K562 (cell line): ENCODE data around the gene OXA1L. TPM values are rescaled to one million over a fixed set of nuclear protein-coding genes. Genes with fewer than 3 reads are reported as not detected.

ENCODE experiments used
- GATAD2A ChIP-seq: fragments of 450-650 bp; IDR thresholded peaks from 2 replicates; pipeline ENCODE4 v1.6.1; 2017
- IRF2 ChIP-seq: sonication (generic); formaldehyde crosslinking; IDR thresholded peaks from 2 replicates; pipeline ENCODE4 v1.8.1; 2022; ENCODE audit warnings: mild to moderate bottlenecking, missing genetic modification reagents
- MCM2 ChIP-seq: fragments of 450-650 bp; IDR thresholded peaks from 2 replicates; pipeline ENCODE4 v1.6.1; 2017; ENCODE audit warnings: low read depth, mild to moderate bottlenecking
- MCM5 ChIP-seq: fragments of 450-650 bp; IDR thresholded peaks from 2 replicates; pipeline ENCODE4 v1.6.1; 2016; ENCODE audit warnings: low read depth
- MGA ChIP-seq: fragments of 450-650 bp; IDR thresholded peaks from 2 replicates; pipeline ENCODE4 v1.6.1; 2016; ENCODE audit warnings: mild to moderate bottlenecking, moderate library complexity
- NCOA2 ChIP-seq, 2 experiments: fragments of 450-650 bp; IDR thresholded peaks; 2 replicates each; pipeline ENCODE4 v1.6.1; 2018; ENCODE audit warnings: mild to moderate bottlenecking in 2 of 2, moderate library complexity in 1 of 2; ENCODE audit not compliant: partially characterized antibody in 2 of 2
- NUFIP1 ChIP-seq: fragments of 450-650 bp; IDR thresholded peaks from 2 replicates; pipeline ENCODE4 v1.6.1; 2018; ENCODE audit not compliant: partially characterized antibody
- OTX1 ChIP-seq: fragments of 450-650 bp; formaldehyde crosslinking; IDR thresholded peaks from 2 replicates; pipeline ENCODE4 v1.4.0; 2022; ENCODE audit warnings: mild to moderate bottlenecking
- SIN3B ChIP-seq: fragments of 450-650 bp; IDR thresholded peaks from 2 replicates; pipeline ENCODE4 v1.6.1; 2017; ENCODE audit warnings: low read depth, mild to moderate bottlenecking, moderate library complexity
- SIRT6 ChIP-seq: IDR thresholded peaks from one replicate; pipeline ENCODE4 v1.6.1; 2012; ENCODE audit warnings: low read depth, mild to moderate bottlenecking, control low read depth, inconsistent platforms, low read length, moderate library complexity
- ZC3H4 ChIP-seq: sonication (generic); formaldehyde crosslinking; IDR thresholded peaks from 2 replicates; pipeline ENCODE4 v1.9.0; 2021; ENCODE audit warnings: missing genetic modification reagents, borderline replicate concordance
- ZNF282 ChIP-seq: sonication (generic); formaldehyde crosslinking; IDR thresholded peaks from 2 replicates; pipeline ENCODE4 v1.8.1; 2023; ENCODE audit warnings: missing genetic modification reagents
- polyA plus RNA-seq, 8 experiments: library from polyadenylated mRNA; depleted of rRNA in 4 of 8; stranded (reverse) in 5 of 8; unstranded in 3 of 8; fragments of >200 nt; fragmentation: Nextera tagmentation in 2 of 8; fragmentation: Illumina TruSeq in 1 of 8; extraction: Ambion mirVana in 2 of 8; extraction: Trizol in 1 of 8; gene quantifications; 2 replicates each; pipeline versions ENCODE4 v1.2.1 to v1.2.3, GENCODE V29; 2011 to 2014; ENCODE audit warnings: inconsistent platforms in 1 of 8, missing spikeins in 1 of 8
- total RNA-seq, 7 experiments: library from RNA; depleted of rRNA in 6 of 7; stranded (reverse); fragments of >200 nt in 6 of 7; fragmentation: Illumina TruSeq in 2 of 7; extraction: Trizol in 2 of 7; gene quantifications; 2 replicates each; pipeline versions ENCODE4 v1.2.1 to v1.2.3, GENCODE V29; 2011 to 2021; ENCODE audit warnings: low replicate concordance in 1 of 7
- TF ChIP-seq, protein P1 (sequence below): fragments of 250-450 bp; sonication (Bioruptor Pico); IDR thresholded peaks from 2 replicates; pipeline ENCODE4 v1.5.0; 2021; ENCODE audit warnings: mild to moderate bottlenecking, borderline replicate concordance
- TF ChIP-seq, protein P2 (sequence below): fragments of 250-450 bp; sonication (Bioruptor Pico); IDR thresholded peaks from 2 replicates; pipeline ENCODE4 v1.5.0; 2020; ENCODE audit warnings: mild to moderate bottlenecking, borderline replicate concordance

Gene OXA1L
- total and polyA plus RNA-seq, 9 of the 15 experiments (the other 6 are each of a cell fraction or from before 2014, with no cell fraction given) = 100 to 204 (median 145) TPM

- 0 out of 2 replicates have a peak, but pooled peaks have one; percentile 25 for TF ChIP-seq MGA
- TF ChIP-seq SIN3B = no peak
- no peak for TF ChIP-seq MCM2
- TF ChIP-seq GATAD2A = no peak
- TF ChIP-seq NCOA2 (IDR thresholded peaks at IDR 0.05; ENCODE audit: partially characterized antibody in 2 of 2) = no peak
- no peak for TF ChIP-seq IRF2
- TF ChIP-seq SIRT6 = no peak
- no peak for TF ChIP-seq OTX1 (CRISPR knock-in tag)
- TF ChIP-seq, protein P1, sequence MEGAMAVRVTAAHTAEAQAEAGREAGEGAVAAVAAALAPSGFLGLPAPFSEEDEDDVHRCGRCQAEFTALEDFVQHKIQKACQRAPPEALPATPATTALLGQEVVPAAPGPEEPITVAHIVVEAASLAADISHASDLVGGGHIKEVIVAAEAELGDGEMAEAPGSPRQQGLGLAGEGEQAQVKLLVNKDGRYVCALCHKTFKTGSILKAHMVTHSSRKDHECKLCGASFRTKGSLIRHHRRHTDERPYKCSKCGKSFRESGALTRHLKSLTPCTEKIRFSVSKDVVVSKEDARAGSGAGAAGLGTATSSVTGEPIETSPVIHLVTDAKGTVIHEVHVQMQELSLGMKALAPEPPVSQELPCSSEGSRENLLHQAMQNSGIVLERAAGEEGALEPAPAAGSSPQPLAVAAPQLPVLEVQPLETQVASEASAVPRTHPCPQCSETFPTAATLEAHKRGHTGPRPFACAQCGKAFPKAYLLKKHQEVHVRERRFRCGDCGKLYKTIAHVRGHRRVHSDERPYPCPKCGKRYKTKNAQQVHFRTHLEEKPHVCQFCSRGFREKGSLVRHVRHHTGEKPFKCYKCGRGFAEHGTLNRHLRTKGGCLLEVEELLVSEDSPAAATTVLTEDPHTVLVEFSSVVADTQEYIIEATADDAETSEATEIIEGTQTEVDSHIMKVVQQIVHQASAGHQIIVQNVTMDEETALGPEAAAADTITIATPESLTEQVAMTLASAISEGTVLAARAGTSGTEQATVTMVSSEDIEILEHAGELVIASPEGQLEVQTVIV (CRISPR knock-in tag) = no peak
- TF ChIP-seq, protein P2, sequence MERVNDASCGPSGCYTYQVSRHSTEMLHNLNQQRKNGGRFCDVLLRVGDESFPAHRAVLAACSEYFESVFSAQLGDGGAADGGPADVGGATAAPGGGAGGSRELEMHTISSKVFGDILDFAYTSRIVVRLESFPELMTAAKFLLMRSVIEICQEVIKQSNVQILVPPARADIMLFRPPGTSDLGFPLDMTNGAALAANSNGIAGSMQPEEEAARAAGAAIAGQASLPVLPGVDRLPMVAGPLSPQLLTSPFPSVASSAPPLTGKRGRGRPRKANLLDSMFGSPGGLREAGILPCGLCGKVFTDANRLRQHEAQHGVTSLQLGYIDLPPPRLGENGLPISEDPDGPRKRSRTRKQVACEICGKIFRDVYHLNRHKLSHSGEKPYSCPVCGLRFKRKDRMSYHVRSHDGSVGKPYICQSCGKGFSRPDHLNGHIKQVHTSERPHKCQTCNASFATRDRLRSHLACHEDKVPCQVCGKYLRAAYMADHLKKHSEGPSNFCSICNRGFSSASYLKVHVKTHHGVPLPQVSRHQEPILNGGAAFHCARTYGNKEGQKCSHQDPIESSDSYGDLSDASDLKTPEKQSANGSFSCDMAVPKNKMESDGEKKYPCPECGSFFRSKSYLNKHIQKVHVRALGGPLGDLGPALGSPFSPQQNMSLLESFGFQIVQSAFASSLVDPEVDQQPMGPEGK (CRISPR knock-in tag) = no peak
- TF ChIP-seq ZC3H4 (CRISPR knock-in tag) = no peak
- TF ChIP-seq NUFIP1 = no peak
- TF ChIP-seq MCM5 = no peak
- TF ChIP-seq ZNF282 (CRISPR knock-in tag) = no peak
Observed at GRCh38 chr14:22791301-22791700, 24.8 kb downstream of the OXA1L start (continued).
